Activated T-helper 2 cell treated with anti-CD3 and anti-CD28 coated beads, Interferon-gamma antibody, Interleukin-2, Interleukin-4, amounts not matched to agents 10 μg/mL and 5 μg/mL and 100 μg/mL, durations not matched to agents 14 hours and 24 hours and 36 hours (primary cell): Measurements from ENCODE around the gene HTR3A. TPM values are rescaled to one million over a fixed set of nuclear protein-coding genes. Genes with fewer than 3 reads are reported as not detected.

Source experiments
- DNase-seq: peaks from one replicate; pipeline ENCODE4 v3.0.0; 2021; ENCODE audit warnings: low spot score
- H3K27ac Mint-ChIP-seq: one replicate; pipeline ENCODE4 v1.8.0; 2021; ENCODE audit warnings: mixed read lengths
- H3K27me3 Mint-ChIP-seq: one replicate; pipeline ENCODE4 v1.8.0; 2021; ENCODE audit warnings: low read depth, mixed read lengths
- H3K36me3 Mint-ChIP-seq: one replicate; pipeline ENCODE4 v1.8.0; 2021; ENCODE audit warnings: low read depth, mixed read lengths
- H3K4me1 Mint-ChIP-seq: one replicate; pipeline ENCODE4 v1.8.0; 2021; ENCODE audit warnings: low read depth, mixed read lengths
- H3K4me3 Mint-ChIP-seq: one replicate; pipeline ENCODE4 v1.8.0; 2021; ENCODE audit warnings: low read depth, mild to moderate bottlenecking, moderate library complexity, mixed read lengths
- H3K9me3 Mint-ChIP-seq: one replicate; pipeline ENCODE4 v1.8.0; 2021; ENCODE audit warnings: mixed read lengths
- intact Hi-C: fragments of 100-400 bp; cut with micrococcal nuclease; formaldehyde crosslinking; loops from one replicate; pipeline ENCODE4 v1.15.1; 2023
- total RNA-seq: library from RNA; stranded (reverse); gene quantifications from 2 replicates; pipeline ENCODE4 v1.2.3, GENCODE V29; 2022

HTR3A gene
- total RNA-seq, 1 donor from 2014 or later: not detected

GRCh38 chr11:114008331-114008730 lies 33.4 kb downstream of the HTR3A start:
- no peak for DNase-seq
- no peaks in the 10 kb centered on the region for H3K36me3 Mint-ChIP-seq
- H3K27ac Mint-ChIP-seq: no peak overlapping the region
- no peaks in the 10 kb centered on the region for H3K4me1 Mint-ChIP-seq
- H3K9me3 Mint-ChIP-seq: no peaks in the 10 kb centered on the region
- H3K4me3 Mint-ChIP-seq: no peak overlapping the region
- peaks cover 30% of the 10 kb centered on the region for H3K27me3 Mint-ChIP-seq
- intact Hi-C loops: no loop called here

- intact Hi-C loops: no loop called here
- Mint-ChIP-seq H3K4me3 (no peak overlapping the region), H3K9me3 (no peaks in the 10 kb centered on the region), H3K27ac (no peak overlapping the region), H3K27me3 (peaks cover 24% of the 10 kb centered on the region), H3K36me3 (no peaks in the 10 kb centered on the region), H3K4me1 (no peaks in the 10 kb centered on the region)
- DNase-seq: no peak
Measured at GRCh38 chr11:114010931-114011330, 36.0 kb downstream of the HTR3A start.

- no peak overlapping the region for H3K27ac Mint-ChIP-seq
- peaks cover 24% of the 10 kb centered on the region for H3K27me3 Mint-ChIP-seq
- intact Hi-C loops: no loop called here
Measured at GRCh38 chr11:114011443-114011842, 36.5 kb downstream of the HTR3A start.

GRCh38 chr11:114015117-114015516 lies 40.2 kb downstream of the HTR3A start:
- Mint-ChIP-seq H3K4me1 (no peaks in the 10 kb centered on the region), H3K27me3 (peaks cover 11% of the 10 kb centered on the region), H3K4me3 (no peak overlapping the region), H3K36me3 (no peaks in the 10 kb centered on the region), H3K27ac (no peak overlapping the region), H3K9me3 (no peaks in the 10 kb centered on the region)
- intact Hi-C loops: no loop called here
- no peak for DNase-seq

More at GRCh38 chr11:114011443-114011842, 36.5 kb downstream of the HTR3A start:
- no peak overlapping the region for H3K4me3 Mint-ChIP-seq
- H3K36me3 Mint-ChIP-seq: no peaks in the 10 kb centered on the region
- no peaks in the 10 kb centered on the region for H3K9me3 Mint-ChIP-seq
- DNase-seq: no peak
- no peaks in the 10 kb centered on the region for H3K4me1 Mint-ChIP-seq

GRCh38 chr11:114016986-114017385 lies 42.1 kb downstream of the HTR3A start:
- Mint-ChIP-seq H3K4me3 (no peak overlapping the region), H3K27me3 (peaks cover 2% of the 10 kb centered on the region), H3K9me3 (no peaks in the 10 kb centered on the region), H3K27ac (no peak overlapping the region), H3K4me1 (no peaks in the 10 kb centered on the region), H3K36me3 (no peaks in the 10 kb centered on the region)
- DNase-seq: no peak
- intact Hi-C loops: no loop called here

GRCh38 chr11:114017723-114018122 lies 42.8 kb downstream of the HTR3A start:
- H3K36me3 Mint-ChIP-seq: no peaks in the 10 kb centered on the region
- no peaks in the 10 kb centered on the region for H3K27me3 Mint-ChIP-seq
- DNase-seq: no peak
- no peaks in the 10 kb centered on the region for H3K9me3 Mint-ChIP-seq
- H3K4me1 Mint-ChIP-seq: no peaks in the 10 kb centered on the region
- intact Hi-C loops: no loop called here
- no peak overlapping the region for H3K4me3 Mint-ChIP-seq
- H3K27ac Mint-ChIP-seq: no peak overlapping the region

GRCh38 chr11:114019046-114019445 lies 44.1 kb downstream of the HTR3A start:
- intact Hi-C loops: no loop called here
- Mint-ChIP-seq H3K4me3 (no peak overlapping the region), H3K4me1 (no peaks in the 10 kb centered on the region), H3K27me3 (peaks cover 2% of the 10 kb centered on the region), H3K9me3 (no peaks in the 10 kb centered on the region), H3K36me3 (no peaks in the 10 kb centered on the region), H3K27ac (no peak overlapping the region)
- DNase-seq: no peak

- H3K4me3 Mint-ChIP-seq: no peak overlapping the region
- DNase-seq: no peak
- no peak overlapping the region for H3K27ac Mint-ChIP-seq
- no peaks in the 10 kb centered on the region for H3K9me3 Mint-ChIP-seq
- H3K27me3 Mint-ChIP-seq: peaks cover 2% of the 10 kb centered on the region
- intact Hi-C loops: no loop called here
- no peaks in the 10 kb centered on the region for H3K36me3 Mint-ChIP-seq
- H3K4me1 Mint-ChIP-seq: no peaks in the 10 kb centered on the region
Measured at GRCh38 chr11:114019574-114019973, 44.7 kb downstream of the HTR3A start.

- H3K27ac Mint-ChIP-seq: no peak overlapping the region
- peaks cover 23% of the 10 kb centered on the region for H3K27me3 Mint-ChIP-seq
- no peak for DNase-seq
- H3K9me3 Mint-ChIP-seq: no peaks in the 10 kb centered on the region
- H3K36me3 Mint-ChIP-seq: no peaks in the 10 kb centered on the region
- no peak overlapping the region for H3K4me3 Mint-ChIP-seq
- H3K4me1 Mint-ChIP-seq: no peaks in the 10 kb centered on the region
- intact Hi-C loops: no loop called here
Measured at GRCh38 chr11:114025329-114025907, 50.5 kb downstream of the HTR3A start.

- Mint-ChIP-seq H3K4me1 (no peaks in the 10 kb centered on the region), H3K27me3 (peaks cover 25% of the 10 kb centered on the region), H3K9me3 (no peaks in the 10 kb centered on the region), H3K27ac (no peak overlapping the region), H3K36me3 (no peaks in the 10 kb centered on the region), H3K4me3 (no peak overlapping the region)
- DNase-seq: peak; percentile 16
- intact Hi-C loops: no loop called here
Measured at GRCh38 chr11:114026355-114026754, 51.4 kb downstream of the HTR3A start.

- peaks cover 25% of the 10 kb centered on the region for H3K27me3 Mint-ChIP-seq
- H3K27ac Mint-ChIP-seq: no peak overlapping the region
- no peaks in the 10 kb centered on the region for H3K36me3 Mint-ChIP-seq
- no peaks in the 10 kb centered on the region for H3K4me1 Mint-ChIP-seq
- H3K9me3 Mint-ChIP-seq: no peaks in the 10 kb centered on the region
- DNase-seq: no peak
- no peak overlapping the region for H3K4me3 Mint-ChIP-seq
- intact Hi-C loops: no loop called here
Measured at GRCh38 chr11:114027391-114027790, 52.5 kb downstream of the HTR3A start.

GRCh38 chr11:114027926-114028325 lies 53.0 kb downstream of the HTR3A start:
- H3K36me3 Mint-ChIP-seq: no peaks in the 10 kb centered on the region
- peaks cover 23% of the 10 kb centered on the region for H3K27me3 Mint-ChIP-seq
- no peaks in the 10 kb centered on the region for H3K9me3 Mint-ChIP-seq
- no peak overlapping the region for H3K4me3 Mint-ChIP-seq
- DNase-seq: no peak
- intact Hi-C loops: no loop called here
- no peaks in the 10 kb centered on the region for H3K4me1 Mint-ChIP-seq
- H3K27ac Mint-ChIP-seq: no peak overlapping the region

- Mint-ChIP-seq H3K4me3 (no peak overlapping the region), H3K9me3 (no peaks in the 10 kb centered on the region), H3K4me1 (peaks cover under 1% of the 10 kb centered on the region), H3K27me3 (peaks cover 19% of the 10 kb centered on the region), H3K27ac (no peak overlapping the region), H3K36me3 (no peaks in the 10 kb centered on the region)
- intact Hi-C loops: no loop called here
- DNase-seq: no peak
Measured at GRCh38 chr11:114031246-114031966, 56.5 kb downstream of the HTR3A start.
